Vagina (tissue), 2 donors: ENCODE measurements around the gene GNAL. TPM values are rescaled to one million over a fixed set of nuclear protein-coding genes. Genes with fewer than 3 reads are reported as not detected.
A peak's percentile ranks its signal among the peaks of the same experiment; 100 is the strongest.

Experiments used
- DNase-seq, 2 donors: peaks; one replicate each; pipeline ENCODE4 v3.0.0-alpha.2; 2017; ENCODE audit errors: extremely low spot score in 2 of 2
- H3K27ac ChIP-seq: fragments of 200-600 bp; sonication (generic); one replicate; pipeline ENCODE4 v1.5.1; 2019
- H3K27me3 ChIP-seq: fragments of 200-600 bp; sonication (generic); one replicate; pipeline ENCODE4 v1.5.1; 2019
- H3K36me3 ChIP-seq, 2 donors: fragments of 200-600 bp; sonication (generic); one replicate each; pipeline ENCODE4 v1.5.1; 2017 to 2019
- H3K4me1 ChIP-seq: fragments of 200-600 bp; sonication (generic); one replicate; pipeline ENCODE4 v1.5.1; 2019
- H3K4me3 ChIP-seq, 2 donors: fragments of 200-600 bp; sonication (generic); 1 replicate in 1 of 2; 2 replicates in 1 of 2; pipeline ENCODE4 v1.5.1; 2016 to 2019
- H3K9me3 ChIP-seq: fragments of 200-600 bp; sonication (generic); one replicate; pipeline ENCODE4 v1.5.1; 2019
- POLR2A ChIP-seq, 2 donors: fragments of 450-650 bp; IDR thresholded peaks; one replicate each; pipeline ENCODE4 v1.6.1; 2017; ENCODE audit warnings: antibody characterized with exemption in 2 of 2, mild to moderate bottlenecking in 2 of 2, moderate library complexity in 2 of 2
- POLR2AphosphoS5 ChIP-seq, 2 donors: sonication (generic); formaldehyde crosslinking; IDR thresholded peaks; one replicate each; pipeline ENCODE4 v1.9.0; 2017; ENCODE audit warnings: antibody characterized with exemption in 2 of 2, mild to moderate bottlenecking in 2 of 2, low read depth in 1 of 2; ENCODE audit not compliant: insufficient read depth in 1 of 2
- intact Hi-C: fragments of 100-400 bp; cut with DNase I; formaldehyde crosslinking; loops from one replicate; pipeline ENCODE4 v1.15.1; 2023
- total RNA-seq: library from RNA; depleted of rRNA; stranded (reverse); fragments of >200 nt; gene quantifications from one replicate; pipeline ENCODE4 v1.2.3, GENCODE V29; 2016
- TF ChIP-seq, protein P1 (sequence below), 3 experiments: fragments of 450-650 bp in 2 of 3; fragments of 200-600 bp in 1 of 3; sonication (generic) in 1 of 3; IDR thresholded peaks; one replicate each; pipeline ENCODE4 v1.5.1; 2017 to 2019; ENCODE audit warnings: antibody characterized with exemption in 3 of 3, mild to moderate bottlenecking in 2 of 3, moderate library complexity in 2 of 3

GNAL gene
- total RNA-seq, 1 donor from 2014 or later: 23.3 TPM

GRCh38 chr18:11654736-11655605 is 34.1 kb upstream of the GNAL start:
- Histone ChIP-seq H3K4me1 (no peaks in the 10 kb centered on the region), H3K4me3 (no peak overlapping the region), H3K27me3 (no peaks in the 10 kb centered on the region), H3K9me3 (no peaks in the 10 kb centered on the region), H3K27ac (no peak overlapping the region), H3K36me3 (no peaks in the 10 kb centered on the region)
- DNase-seq: peak; percentile 83 to 91
- intact Hi-C loops: no loop called here
- no peak for TF ChIP-seq POLR2AphosphoS5 (IDR thresholded peaks at IDR 0.05; ENCODE audit: insufficient read depth in 1 of 2, low read depth in 1 of 2)
- TF ChIP-seq, protein P1, sequence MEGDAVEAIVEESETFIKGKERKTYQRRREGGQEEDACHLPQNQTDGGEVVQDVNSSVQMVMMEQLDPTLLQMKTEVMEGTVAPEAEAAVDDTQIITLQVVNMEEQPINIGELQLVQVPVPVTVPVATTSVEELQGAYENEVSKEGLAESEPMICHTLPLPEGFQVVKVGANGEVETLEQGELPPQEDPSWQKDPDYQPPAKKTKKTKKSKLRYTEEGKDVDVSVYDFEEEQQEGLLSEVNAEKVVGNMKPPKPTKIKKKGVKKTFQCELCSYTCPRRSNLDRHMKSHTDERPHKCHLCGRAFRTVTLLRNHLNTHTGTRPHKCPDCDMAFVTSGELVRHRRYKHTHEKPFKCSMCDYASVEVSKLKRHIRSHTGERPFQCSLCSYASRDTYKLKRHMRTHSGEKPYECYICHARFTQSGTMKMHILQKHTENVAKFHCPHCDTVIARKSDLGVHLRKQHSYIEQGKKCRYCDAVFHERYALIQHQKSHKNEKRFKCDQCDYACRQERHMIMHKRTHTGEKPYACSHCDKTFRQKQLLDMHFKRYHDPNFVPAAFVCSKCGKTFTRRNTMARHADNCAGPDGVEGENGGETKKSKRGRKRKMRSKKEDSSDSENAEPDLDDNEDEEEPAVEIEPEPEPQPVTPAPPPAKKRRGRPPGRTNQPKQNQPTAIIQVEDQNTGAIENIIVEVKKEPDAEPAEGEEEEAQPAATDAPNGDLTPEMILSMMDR (IDR thresholded peaks at IDR 0.05): peak; percentile 43 to 60 (median 50)

GRCh38 chr18:11655606-11655932 is 33.5 kb upstream of the GNAL start:
- DNase-seq: no peak
- no peak for TF ChIP-seq POLR2AphosphoS5 (IDR thresholded peaks at IDR 0.05; ENCODE audit: insufficient read depth in 1 of 2, low read depth in 1 of 2)
- TF ChIP-seq POLR2A (IDR thresholded peaks at IDR 0.05): no peak
- TF ChIP-seq, protein P1 (IDR thresholded peaks at IDR 0.05): no peak
- Histone ChIP-seq H3K27ac (no peak overlapping the region), H3K4me3 (no peak overlapping the region), H3K36me3 (no peaks in the 10 kb centered on the region), H3K9me3 (no peaks in the 10 kb centered on the region), H3K27me3 (no peaks in the 10 kb centered on the region), H3K4me1 (no peaks in the 10 kb centered on the region)
- intact Hi-C loops: no loop called here

- Histone ChIP-seq H3K4me1 (no peaks in the 10 kb centered on the region), H3K9me3 (no peaks in the 10 kb centered on the region), H3K27me3 (no peaks in the 10 kb centered on the region), H3K27ac (no peak overlapping the region), H3K4me3 (no peak overlapping the region), H3K36me3 (no peaks in the 10 kb centered on the region)
- TF ChIP-seq POLR2A (IDR thresholded peaks at IDR 0.05) (no peak), POLR2AphosphoS5 (IDR thresholded peaks at IDR 0.05; ENCODE audit: insufficient read depth in 1 of 2, low read depth in 1 of 2) (no peak)
- TF ChIP-seq, protein P1 (IDR thresholded peaks at IDR 0.05): no peak
- DNase-seq: peak in 1 of 2 donors; percentile 34
- intact Hi-C loops: no loop called here
Observed at GRCh38 chr18:11657152-11657551, 31.9 kb upstream of the GNAL start.

DNA sequence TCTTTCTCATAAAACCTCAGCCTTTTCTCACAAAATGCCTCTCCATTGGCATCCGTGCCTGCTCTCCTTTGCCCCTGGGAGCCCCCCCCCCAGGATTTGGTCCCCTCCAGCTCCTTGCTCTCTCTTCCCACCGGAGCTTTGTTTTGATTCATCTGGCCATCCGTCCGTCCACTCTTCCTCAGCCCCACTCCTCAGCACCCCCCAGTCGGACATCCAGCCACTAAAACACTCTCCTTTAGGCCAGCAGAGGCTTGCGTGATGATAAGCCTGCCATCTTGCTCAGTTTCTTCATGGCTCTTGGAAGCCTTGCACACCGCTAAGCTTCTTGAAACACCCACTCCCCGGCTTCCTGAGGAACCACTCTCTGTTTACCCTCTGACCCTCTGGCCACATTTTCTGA is 31.5 kb upstream of the GNAL start:
- intact Hi-C loops: no loop called here
- H3K27me3 ChIP-seq: no peaks in the 10 kb centered on the region
- DNase-seq: peak; percentile 71 to 77
- TF ChIP-seq, protein P1 (IDR thresholded peaks at IDR 0.05): no peak
- no peak for TF ChIP-seq POLR2A (IDR thresholded peaks at IDR 0.05)
- no peak for TF ChIP-seq POLR2AphosphoS5 (IDR thresholded peaks at IDR 0.05; ENCODE audit: insufficient read depth in 1 of 2, low read depth in 1 of 2)
- H3K36me3 ChIP-seq: no peaks in the 10 kb centered on the region
- H3K4me3 ChIP-seq: no peak overlapping the region
- H3K27ac ChIP-seq: no peak overlapping the region
- H3K9me3 ChIP-seq: no peaks in the 10 kb centered on the region
- no peaks in the 10 kb centered on the region for H3K4me1 ChIP-seq

GRCh38 chr18:11658019-11658418 is 31.0 kb upstream of the GNAL start:
- Histone ChIP-seq H3K4me3 (no peak overlapping the region), H3K4me1 (no peaks in the 10 kb centered on the region), H3K27ac (no peak overlapping the region), H3K36me3 (no peaks in the 10 kb centered on the region), H3K27me3 (no peaks in the 10 kb centered on the region), H3K9me3 (no peaks in the 10 kb centered on the region)
- TF ChIP-seq POLR2A (IDR thresholded peaks at IDR 0.05): no peak
- no peak for TF ChIP-seq POLR2AphosphoS5 (IDR thresholded peaks at IDR 0.05; ENCODE audit: insufficient read depth in 1 of 2, low read depth in 1 of 2)
- TF ChIP-seq, protein P1 (IDR thresholded peaks at IDR 0.05): no peak
- intact Hi-C loops: no loop called here
- DNase-seq: peak; percentile 55 to 70
